Renal cortical epithelial cell (primary cell): ENCODE results near the gene COX6A2. TPM values are rescaled to one million over a fixed set of nuclear protein-coding genes. Genes with fewer than 3 reads are reported as not detected.

Source experiments
- total RNA-seq: library from RNA; depleted of rRNA; stranded (reverse); fragments of >200 nt; gene quantifications from 2 replicates; pipeline ENCODE4 v1.2.3, GENCODE V29; 2014

The COX6A2 gene
- total RNA-seq, 1 donor from 2014 or later: not detected

Other genes starting within 250 kb of the COX6A2 start
- gene FUS, start 248.2 kb downstream of the COX6A2 start, total RNA-seq: 39.8 and 72.4 TPM in 2 replicates
- gene PYCARD, start 225.6 kb downstream of the COX6A2 start, total RNA-seq: 19.9 and 99.7 TPM in 2 replicates
- not detected in 2 replicates for gene TRIM72, start 214.2 kb downstream of the COX6A2 start, total RNA-seq
- gene PYDC1, start 211.2 kb downstream of the COX6A2 start, total RNA-seq: not detected in 2 replicates
- gene ITGAM, start 168.4 kb downstream of the COX6A2 start, total RNA-seq: 0.30 and 0.35 TPM in 2 replicates
- gene ITGAX, start 73.2 kb downstream of the COX6A2 start, total RNA-seq: 0.05 and 0.17 TPM in 2 replicates
- not detected in 2 replicates for gene ITGAD, start 35.0 kb downstream of the COX6A2 start, total RNA-seq
- gene ZNF843, start 14.4 kb upstream of the COX6A2 start, total RNA-seq: 0.99 TPM in 1 of 2 replicates, not detected in the other
- gene ARMC5, start 31.1 kb upstream of the COX6A2 start, total RNA-seq: 5.4 and 8.7 TPM in 2 replicates
- 26.5 and 31.4 TPM in 2 replicates for gene TGFB1I1, start 43.8 kb upstream of the COX6A2 start, total RNA-seq
- gene SLC5A2, start 54.8 kb upstream of the COX6A2 start, total RNA-seq: 0.52 and 0.60 TPM in 2 replicates
- gene RUSF1, start 80.0 kb upstream of the COX6A2 start, total RNA-seq: 39.8 and 62.3 TPM in 2 replicates
- not detected in 2 replicates for gene AHSP, start 99.5 kb upstream of the COX6A2 start, total RNA-seq